ENCODE results near the gene CFAP57. TPM values are rescaled to one million over a fixed set of nuclear protein-coding genes. Genes with fewer than 3 reads are reported as not detected.

Gene CFAP57
- total and polyA plus RNA-seq, 2 of the 13 experiments (the other 11 are each of a cell fraction or from before 2014, with no cell fraction given): 0.01 TPM; not detected in 1

GRCh38 chr1:43204394-43204793 lies 32.3 kb downstream of the CFAP57 start:
- POLR2A ChIA-PET: interaction anchor here (0.6 kb wide), 1 partner anchor 320 kb away, joined by 3 read pairs; no protein-coding TSS in a partner anchor
- H3K4me2 ChIP-seq (ENCODE audit: low read depth, low read length): no peak overlapping the region
- H3K9ac ChIP-seq (ENCODE audit: insufficient read depth, low read depth, low read length): no peak overlapping the region
- H3K9me3 ChIP-seq (ENCODE audit: low read length): no peaks in the 10 kb centered on the region
- FAIRE-seq: no peak
- CTCF ChIA-PET (ENCODE audit: low intra/inter-chr PET ratio, low total read pairs): no interaction called here
- no TSS peak for BruUV-seq (replicated peaks)
- H3K79me2 ChIP-seq (ENCODE audit: insufficient read depth, low read length): no peaks in the 10 kb centered on the region
- no peaks in the 10 kb centered on the region for H3K36me3 ChIP-seq (replicated peaks in 1 of 2; ENCODE audit: control insufficient read depth in 1 of 2, insufficient read depth in 2 of 2, low read length in 2 of 2)
- TF ChIP-seq ZNF570 (CRISPR knock-in tag; IDR thresholded peaks at IDR 0.05; ENCODE audit: borderline replicate concordance) (no peak), KDM2A (CRISPR knock-in tag; IDR thresholded peaks at IDR 0.05; ENCODE audit: borderline replicate concordance, low read depth) (no peak), ZGPAT (CRISPR knock-in tag; IDR thresholded peaks at IDR 0.05) (no peak), TBX2 (CRISPR knock-in tag; IDR thresholded peaks at IDR 0.05; ENCODE audit: borderline replicate concordance) (no peak), ZNF737 (CRISPR knock-in tag; IDR thresholded peaks at IDR 0.05; ENCODE audit: borderline replicate concordance) (no peak), AGO1 (IDR thresholded peaks at IDR 0.05; ENCODE audit: low read depth, low read length, poor library complexity, severe bottlenecking) (no peak), ZBTB26 (CRISPR knock-in tag; IDR thresholded peaks at IDR 0.05; ENCODE audit: borderline replicate concordance) (no peak), JDP2 (CRISPR knock-in tag; IDR thresholded peaks at IDR 0.05; ENCODE audit: borderline replicate concordance) (no peak), YEATS2 (CRISPR knock-in tag; IDR thresholded peaks at IDR 0.05; ENCODE audit: borderline replicate concordance) (no peak)
- no peak for ATAC-seq
- no peaks in the 10 kb centered on the region for H3K27me3 ChIP-seq (ENCODE audit: control insufficient read depth in 1 of 2, insufficient read depth in 2 of 2, low read length in 2 of 2)
- 59% methylated on average over 1 of the region's 1 CpG for WGBS (ENCODE audit: low lambda C conversion rate)
- H2AFZ ChIP-seq (ENCODE audit: low read length): no peak overlapping the region
- no peak overlapping the region for H3K27ac ChIP-seq (ENCODE audit: extremely low read length, insufficient read depth, low read length)
- H4K20me1 ChIP-seq (ENCODE audit: insufficient read depth, low read length): no peaks in the 10 kb centered on the region
- no peak overlapping the region for H3K4me3 ChIP-seq (replicated peaks in 1 of 3; ENCODE audit: insufficient read depth in 1 of 3, low read depth in 2 of 3, low read length in 3 of 3)
- in situ Hi-C loops (cut with HindIII; ENCODE audit: extremely low pct_ligation_motif_present, low pct_unique_long_range_greater_than_20kb) (no loop called here), intact Hi-C loops (cut with micrococcal nuclease; ENCODE audit: unreplicated experiment) (no loop called here)
- H3K4me1 ChIP-seq (ENCODE audit: insufficient read depth, low read length): peaks cover 51% of the 10 kb centered on the region
- no peak for DNase-seq (ENCODE audit: low spot score)
